Measurements from ENCODE around the gene TMEM263.
"Not testable (repeated sequence)": the region's sequence is repeated elsewhere in the genome, so short reads cannot be mapped to it uniquely, and the experiment has no call there.

TMEM263 gene

GRCh38 chr12:106955377-106956047 is at the start of gene TMEM263:
TSS of gene TMEM263 (plus strand) at chr12:106955907. CDS start at chr12:106967117, 11,210 bp downstream.
- peak; percentile 96 for DNase-seq

GRCh38 chr12:106906715-106907114 is 49.0 kb upstream of the TMEM263 start:
- DNase-seq: no peak

GRCh38 chr12:106907411-106907810 is 48.3 kb upstream of the TMEM263 start:
- no peak for DNase-seq

GRCh38 chr12:106907846-106908245 is 47.9 kb upstream of the TMEM263 start:
- DNase-seq: no peak

GRCh38 chr12:106908561-106908960 is 47.1 kb upstream of the TMEM263 start:
- no peak for DNase-seq

GRCh38 chr12:106910202-106910601 is 45.5 kb upstream of the TMEM263 start:
- peak; percentile 88 for DNase-seq

GRCh38 chr12:106911581-106911980 is 44.1 kb upstream of the TMEM263 start:
- no peak for DNase-seq

- DNase-seq: no peak
These were observed 42.3 kb upstream of the TMEM263 start for GRCh38 chr12:106913456-106913855.

GRCh38 chr12:106914796-106915634 is 40.7 kb upstream of the TMEM263 start:
- no peak for DNase-seq

GRCh38 chr12:106915635-106916026 is 40.1 kb upstream of the TMEM263 start:
- DNase-seq: no peak

GRCh38 chr12:106917503-106917902 is 38.2 kb upstream of the TMEM263 start:
- DNase-seq: no peak

GRCh38 chr12:106918746-106919145 is 37.0 kb upstream of the TMEM263 start:
- DNase-seq: peak; percentile 60

GRCh38 chr12:106919910-106920544 is 35.7 kb upstream of the TMEM263 start:
- DNase-seq: peak; percentile 62

GRCh38 chr12:106921976-106922375 is 33.7 kb upstream of the TMEM263 start:
- DNase-seq: not testable (repeated sequence)

GRCh38 chr12:106923594-106923993 is 32.1 kb upstream of the TMEM263 start:
- DNase-seq: not testable (repeated sequence)

GRCh38 chr12:106924268-106924861 is 31.3 kb upstream of the TMEM263 start:
- no peak for DNase-seq

GRCh38 chr12:106926657-106927056 is 29.1 kb upstream of the TMEM263 start:
- DNase-seq: no peak

GRCh38 chr12:106934277-106934676 is 21.4 kb upstream of the TMEM263 start:
- DNase-seq: no peak

GRCh38 chr12:106941481-106942156 is 14.1 kb upstream of the TMEM263 start:
- DNase-seq: peak; percentile 57

GRCh38 chr12:106942775-106943174 is 12.9 kb upstream of the TMEM263 start:
- DNase-seq: peak; percentile 47

- DNase-seq: peak; percentile 47
These were observed 10.4 kb upstream of the TMEM263 start for GRCh38 chr12:106945261-106945851.

- DNase-seq: no peak
These were observed 8.2 kb upstream of the TMEM263 start for GRCh38 chr12:106947461-106947860.
